IPS DF 4.7 (cell line): ENCODE results near the gene ATG16L2.
"Not testable (repeated sequence)": the region's sequence is repeated elsewhere in the genome, so short reads cannot be mapped to it uniquely, and the experiment has no call there.

Source experiments
- DNase-seq: peaks from one replicate; pipeline ENCODE4 v3.0.0-alpha.2; 2013; ENCODE audit warnings: low spot score; ENCODE audit errors: extremely low read depth

Gene ATG16L2

DNA sequence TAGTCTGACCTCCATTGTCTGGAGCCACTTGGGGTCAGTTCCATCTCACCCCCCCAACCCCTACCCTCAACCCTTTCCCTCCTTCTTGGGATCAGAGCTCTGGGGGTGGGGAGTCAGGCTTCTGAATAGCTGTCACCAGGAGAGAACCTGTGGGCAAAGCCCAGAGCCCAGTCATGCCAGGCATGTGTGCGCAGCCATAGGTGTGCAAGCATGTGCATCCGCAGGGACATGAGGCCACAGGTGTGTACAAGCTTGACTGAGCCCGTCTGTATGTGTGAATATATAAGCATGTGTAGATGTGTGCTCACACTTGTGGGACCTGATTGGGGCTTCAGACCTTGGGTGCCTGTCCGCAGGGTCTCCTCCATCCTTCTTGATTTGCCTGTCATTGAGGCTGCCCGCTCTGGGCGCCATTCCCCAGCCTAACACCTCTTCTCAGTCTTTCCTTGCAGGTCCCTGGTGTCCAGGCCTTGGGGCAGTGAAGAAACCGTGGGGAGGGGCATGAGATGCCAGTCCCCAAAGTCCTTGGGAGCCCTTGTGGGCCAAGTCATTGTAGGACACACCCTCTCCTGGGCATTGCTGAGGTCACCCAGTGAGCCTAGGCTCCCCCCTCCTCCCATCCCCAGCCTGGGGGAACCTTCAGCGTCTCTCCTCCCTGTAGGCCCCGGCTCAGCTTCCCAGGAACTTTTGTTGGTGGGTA lies 9.0 kb downstream of the ATG16L2 start:
- no peak for DNase-seq

DNA sequence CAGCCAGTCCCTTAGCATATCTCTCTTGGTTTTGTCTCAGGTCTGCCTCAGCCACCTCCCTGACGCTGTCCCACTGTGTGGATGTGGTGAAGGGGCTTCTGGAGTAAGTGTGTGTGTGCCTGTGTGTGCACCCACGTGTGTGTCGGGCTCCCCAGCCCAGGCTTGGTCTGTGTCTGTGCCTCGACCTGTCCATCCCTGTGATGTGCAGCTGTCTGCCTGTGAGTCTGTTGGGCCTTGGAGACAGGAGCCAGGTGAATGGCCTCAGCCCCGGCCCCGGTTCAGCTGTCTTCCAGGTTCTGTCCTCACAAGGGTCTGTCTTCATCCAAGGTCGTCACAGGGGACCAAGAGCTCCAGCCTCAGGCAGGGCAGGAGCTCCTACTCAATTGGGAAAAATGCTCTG lies 9.8 kb downstream of the ATG16L2 start:
- no peak for DNase-seq

DNA sequence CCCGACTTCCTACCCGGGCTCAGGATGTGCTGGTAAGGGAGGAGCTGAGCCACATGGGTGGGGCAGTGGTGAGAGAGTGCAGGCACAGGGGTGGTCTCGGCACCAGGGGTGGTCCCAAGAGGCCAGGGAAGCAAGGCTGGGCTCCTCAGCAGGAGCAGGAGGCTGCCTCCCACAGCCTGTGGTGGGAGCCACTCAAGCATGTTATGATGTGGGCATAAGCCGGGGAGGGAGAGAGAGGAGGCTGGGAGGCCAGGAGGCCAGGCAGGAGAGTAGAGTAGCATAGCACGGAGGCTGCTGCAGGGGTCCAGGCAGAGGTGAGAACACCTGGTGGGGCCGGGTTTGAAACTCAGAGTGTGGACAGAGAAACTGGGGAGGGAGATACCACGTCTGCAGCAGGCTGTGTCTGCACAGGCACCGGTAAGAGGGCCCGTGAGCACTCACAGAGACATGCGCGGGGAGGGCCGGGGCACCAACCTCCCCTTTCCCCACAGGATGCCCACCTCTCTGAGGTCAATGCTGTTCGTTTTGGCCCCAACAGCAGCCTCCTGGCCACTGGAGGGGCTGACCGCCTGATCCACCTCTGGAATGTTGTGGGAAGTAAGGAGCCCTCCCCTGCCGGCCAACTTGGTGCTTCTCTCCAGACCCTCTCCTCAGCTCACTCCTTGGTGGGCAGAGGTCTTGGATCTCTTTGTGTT lies 10.7 kb downstream of the ATG16L2 start:
- no peak for DNase-seq

DNA sequence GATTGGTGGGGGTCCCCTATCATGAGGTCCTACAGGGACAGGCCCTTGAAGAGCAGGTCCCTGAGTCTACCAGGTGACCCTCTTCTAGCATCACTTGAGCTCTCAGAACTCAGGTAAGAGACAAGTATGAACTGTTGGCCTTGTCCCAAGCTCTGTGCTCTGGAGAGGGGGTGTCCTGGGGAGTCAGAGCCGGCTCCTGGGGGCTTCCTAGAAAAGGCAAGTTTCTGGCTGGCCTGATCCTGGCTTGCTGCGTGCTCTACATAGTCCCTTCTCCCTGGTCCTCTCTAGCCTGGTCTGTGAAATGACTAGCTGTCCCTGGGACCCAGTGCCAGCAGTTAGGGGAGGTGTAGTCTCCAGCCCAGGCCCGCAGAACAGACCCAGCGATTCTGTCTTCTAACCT lies 11.4 kb downstream of the ATG16L2 start:
- no peak for DNase-seq

DNA sequence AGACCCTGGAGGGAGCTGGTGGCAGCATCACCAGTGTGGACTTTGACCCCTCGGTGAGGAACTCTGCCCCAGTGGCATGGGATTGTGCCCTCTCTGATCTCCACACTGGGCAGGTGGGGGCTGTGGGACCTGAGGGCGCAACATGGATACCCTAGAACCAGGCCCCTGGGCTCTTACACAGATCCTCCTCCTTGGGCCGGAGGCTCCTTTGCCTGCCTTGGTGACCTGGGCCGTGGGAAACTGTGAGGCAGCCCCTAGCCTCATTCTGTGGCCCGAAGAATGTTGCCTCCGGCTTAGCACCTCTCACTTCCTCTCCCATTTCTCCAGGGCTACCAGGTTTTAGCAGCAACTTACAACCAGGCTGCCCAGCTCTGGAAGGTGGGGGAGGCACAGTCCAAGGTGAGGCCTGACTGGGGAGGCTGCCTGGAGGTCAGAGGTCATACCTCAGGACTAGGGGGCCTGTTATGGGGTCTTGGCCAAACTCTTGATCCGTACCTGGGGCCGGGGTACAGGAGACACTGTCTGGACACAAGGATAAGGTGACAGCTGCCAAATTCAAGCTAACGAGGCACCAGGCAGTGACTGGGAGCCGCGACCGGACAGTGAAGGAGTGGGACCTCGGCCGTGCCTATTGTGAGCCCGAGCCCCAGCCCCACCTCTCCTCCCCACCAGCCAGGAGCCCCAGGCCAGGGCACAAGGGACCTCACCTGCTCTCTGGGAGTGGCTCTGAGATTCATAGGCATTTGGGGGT lies 12.2 kb downstream of the ATG16L2 start:
- no peak for DNase-seq

DNA sequence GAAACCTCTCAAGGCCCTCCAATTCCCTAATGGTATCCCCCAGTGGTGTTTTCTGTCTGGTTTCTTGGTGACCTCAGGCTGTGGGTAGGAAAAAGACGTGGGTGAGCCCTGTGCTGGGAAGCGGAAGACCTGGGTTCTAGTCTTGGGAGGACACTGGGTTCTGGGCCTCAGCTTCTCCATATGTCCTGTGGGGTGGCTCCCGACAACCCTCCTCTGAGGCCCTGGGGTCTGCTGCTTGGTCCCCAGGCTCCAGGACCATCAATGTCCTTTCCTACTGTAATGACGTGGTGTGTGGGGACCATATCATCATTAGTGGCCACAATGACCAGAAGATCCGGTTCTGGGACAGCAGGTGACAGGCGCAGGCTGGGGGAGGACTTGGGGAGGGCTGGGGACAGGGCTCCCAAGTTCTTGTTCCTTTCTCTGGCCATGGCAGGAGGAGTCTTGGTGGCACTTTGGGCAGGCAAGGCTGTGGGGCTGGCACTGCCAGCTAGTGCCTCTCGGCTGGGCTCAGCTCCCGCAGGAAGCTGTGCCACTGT lies 12.8 kb downstream of the ATG16L2 start:
- DNase-seq = no peak

DNA sequence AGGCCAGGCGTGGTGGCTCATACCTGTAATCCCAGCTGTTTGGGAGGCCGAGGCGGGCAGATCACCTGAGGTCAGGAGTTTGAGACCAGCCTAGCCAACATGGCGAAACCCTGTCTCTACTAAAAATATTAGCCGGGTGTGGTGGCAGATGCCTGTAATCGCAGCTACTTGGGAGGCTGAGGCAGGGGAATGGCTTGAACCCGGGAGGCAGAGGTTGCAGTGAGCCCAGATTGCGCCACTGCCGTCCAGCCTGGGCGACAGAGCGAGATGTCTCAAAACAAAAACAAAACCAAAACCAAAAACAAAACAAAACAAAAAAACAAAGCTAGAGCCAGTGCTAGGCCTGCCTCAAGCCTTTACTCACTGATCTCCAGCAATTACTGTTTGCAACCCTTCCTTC lies 13.4 kb downstream of the ATG16L2 start:
- not testable (repeated sequence) for DNase-seq

DNA sequence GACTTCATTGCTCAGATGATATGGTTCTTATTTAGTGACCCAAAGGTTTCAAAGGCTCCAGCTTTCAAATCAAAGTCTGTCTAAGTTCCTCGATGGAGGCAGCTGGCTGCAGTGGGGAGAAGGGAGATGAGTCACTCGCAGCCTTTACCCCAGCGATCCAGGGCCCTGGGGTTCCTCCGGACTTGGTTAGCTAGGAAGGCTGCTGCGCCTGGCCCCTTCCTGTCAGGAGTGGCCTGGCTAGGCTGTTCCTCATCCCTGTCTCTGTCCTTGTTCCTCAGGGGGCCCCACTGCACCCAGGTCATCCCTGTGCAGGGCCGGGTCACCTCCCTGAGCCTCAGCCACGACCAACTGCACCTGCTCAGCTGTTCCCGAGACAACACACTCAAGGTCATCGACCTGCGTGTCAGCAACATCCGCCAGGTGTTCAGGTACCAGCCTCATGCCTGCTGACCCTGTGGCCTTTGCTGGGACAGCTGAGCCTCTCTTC lies 13.9 kb downstream of the ATG16L2 start:
- DNase-seq = no peak

DNA sequence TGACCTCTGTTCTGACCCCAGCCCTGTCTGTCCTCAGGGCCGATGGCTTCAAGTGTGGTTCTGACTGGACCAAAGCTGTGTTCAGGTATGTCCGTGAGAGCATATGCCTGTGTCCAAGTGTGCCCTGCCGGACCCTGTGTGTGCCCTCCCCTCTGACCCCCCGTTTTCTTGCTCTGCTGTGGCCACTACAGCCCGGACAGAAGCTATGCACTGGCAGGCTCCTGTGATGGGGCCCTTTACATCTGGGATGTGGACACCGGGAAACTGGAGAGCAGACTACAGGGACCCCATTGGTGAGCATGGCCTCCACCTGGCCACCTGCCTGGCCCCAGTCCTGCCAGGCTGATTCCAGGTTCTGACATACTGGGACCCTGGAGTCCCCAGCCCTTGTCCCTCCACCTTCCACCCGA lies 14.5 kb downstream of the ATG16L2 start:
- DNase-seq = no peak

DNA sequence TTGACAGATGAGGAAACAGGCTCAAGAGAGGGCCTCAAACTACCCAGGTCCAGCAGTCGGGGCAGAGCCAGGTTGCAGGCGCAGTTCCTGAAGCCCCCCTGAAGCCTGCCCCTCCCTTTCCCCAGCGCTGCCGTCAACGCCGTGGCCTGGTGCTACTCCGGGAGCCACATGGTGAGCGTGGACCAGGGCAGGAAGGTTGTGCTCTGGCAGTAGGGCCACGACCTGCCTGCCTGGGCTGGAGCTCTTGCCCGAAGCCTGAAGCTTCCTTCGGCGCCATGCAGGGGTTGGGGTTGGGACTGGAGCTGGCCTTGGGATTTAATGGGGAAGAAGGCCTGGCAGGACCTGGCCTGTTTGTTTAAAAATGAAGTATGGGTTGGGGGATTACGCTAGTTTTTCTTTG lies 15.0 kb downstream of the ATG16L2 start:
- DNase-seq = no peak

DNA sequence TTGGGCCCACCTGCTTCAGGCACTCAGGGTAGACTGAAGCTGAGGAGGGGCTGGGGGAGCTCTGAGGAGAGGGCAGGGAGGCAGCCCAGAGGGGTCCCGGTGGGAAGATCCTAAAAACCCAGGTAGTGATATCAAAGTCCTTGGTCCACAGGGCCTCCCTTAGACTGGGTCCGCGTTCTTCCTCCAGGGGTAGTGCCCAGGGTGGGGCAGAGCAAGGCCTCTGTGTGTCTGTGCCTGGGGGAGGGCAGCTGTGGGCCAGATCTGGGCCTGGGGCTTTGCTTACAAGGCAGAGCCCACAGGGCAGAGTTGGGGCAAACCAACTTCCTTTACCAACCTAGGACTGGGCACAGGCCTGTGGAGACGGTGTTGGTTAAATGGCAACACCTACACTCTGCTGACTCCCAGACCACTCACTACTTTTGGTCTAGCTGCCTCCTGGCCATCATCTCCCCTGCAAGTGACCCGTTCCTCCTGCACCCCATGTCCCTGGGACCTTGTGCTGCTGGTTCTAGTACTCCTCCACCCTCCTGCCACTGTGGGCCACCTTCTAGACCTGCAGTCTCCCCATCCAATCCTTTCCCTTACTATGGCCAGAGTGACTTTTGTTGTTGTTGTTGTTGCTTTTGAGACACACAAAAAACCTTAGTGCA lies 15.8 kb downstream of the ATG16L2 start:
- DNase-seq = no peak

DNA sequence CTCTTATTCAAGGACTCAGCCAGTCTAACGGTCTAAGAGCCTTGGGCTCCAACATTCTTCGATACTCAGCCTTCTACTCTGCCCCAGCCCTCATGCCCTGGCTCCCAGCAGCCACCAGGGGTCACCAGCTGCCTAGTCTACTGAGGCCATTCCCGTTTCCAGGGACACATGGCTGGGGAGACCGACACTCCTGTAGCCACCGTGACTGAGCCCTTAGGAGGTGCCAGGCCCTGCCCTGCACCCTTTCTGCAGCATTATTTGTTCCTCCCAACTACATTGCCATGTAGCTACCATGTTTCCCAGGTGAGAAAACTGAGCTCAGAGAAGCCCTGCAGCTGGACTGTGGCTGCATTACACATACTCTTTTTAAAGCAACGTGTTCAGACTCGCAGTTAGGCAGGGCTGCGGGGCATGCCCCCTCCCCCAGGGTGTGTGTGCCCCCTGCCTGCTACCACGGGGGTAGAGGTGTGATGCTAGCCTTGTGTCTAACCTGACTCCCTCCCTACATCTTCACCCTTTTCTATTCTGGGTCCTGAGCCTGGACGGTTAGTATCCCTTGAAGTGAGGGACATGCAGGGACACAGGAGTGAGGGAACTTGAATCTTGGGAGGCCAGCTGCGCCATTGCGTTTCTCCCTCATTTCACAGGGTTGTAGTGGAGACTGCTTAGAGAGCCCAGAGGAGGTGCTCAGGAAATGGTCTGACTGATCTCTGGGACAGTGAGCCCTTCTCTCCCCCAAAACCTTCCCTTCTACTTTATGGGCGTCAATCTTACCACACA lies 17.5 kb downstream of the ATG16L2 start:
- DNase-seq = no peak

DNA sequence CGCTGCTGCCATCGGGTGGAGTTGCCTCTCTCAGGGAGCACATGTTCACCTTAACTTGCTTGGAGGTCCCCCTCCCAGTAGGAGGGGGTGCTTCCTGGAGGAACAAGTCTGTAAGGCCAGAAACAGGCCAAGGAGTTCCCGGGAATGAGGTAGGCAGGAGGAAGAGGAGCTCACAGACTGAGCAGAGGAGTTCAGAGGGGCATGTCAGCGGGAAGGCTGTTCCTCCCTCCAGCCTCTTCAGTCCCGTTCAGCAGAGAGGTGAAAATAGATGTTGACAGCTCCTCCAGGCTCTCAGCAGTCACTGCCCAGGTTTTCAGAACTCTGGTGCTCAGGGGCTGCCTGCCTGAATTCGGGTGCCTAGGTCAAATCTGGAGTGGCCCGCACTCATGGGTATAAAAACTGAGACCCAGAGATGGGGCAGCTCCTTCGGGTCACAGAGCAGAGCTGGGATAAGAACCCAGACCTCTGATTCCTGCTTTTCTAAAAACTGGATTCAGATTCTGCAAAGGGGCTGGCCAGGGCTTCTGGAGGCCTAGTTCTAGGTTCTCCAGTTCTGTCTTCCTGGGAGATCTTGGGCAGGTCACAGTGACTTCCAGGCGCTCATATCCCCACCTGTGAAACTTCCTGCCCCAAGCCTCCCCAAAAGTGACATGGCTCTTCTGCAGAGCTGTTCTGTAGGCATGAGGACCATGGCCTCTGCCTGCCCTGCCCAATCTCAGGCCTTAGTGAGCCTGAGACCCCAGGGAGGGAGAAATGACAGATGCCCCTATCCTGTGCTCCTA lies 18.3 kb downstream of the ATG16L2 start:
- no peak for DNase-seq

DNA sequence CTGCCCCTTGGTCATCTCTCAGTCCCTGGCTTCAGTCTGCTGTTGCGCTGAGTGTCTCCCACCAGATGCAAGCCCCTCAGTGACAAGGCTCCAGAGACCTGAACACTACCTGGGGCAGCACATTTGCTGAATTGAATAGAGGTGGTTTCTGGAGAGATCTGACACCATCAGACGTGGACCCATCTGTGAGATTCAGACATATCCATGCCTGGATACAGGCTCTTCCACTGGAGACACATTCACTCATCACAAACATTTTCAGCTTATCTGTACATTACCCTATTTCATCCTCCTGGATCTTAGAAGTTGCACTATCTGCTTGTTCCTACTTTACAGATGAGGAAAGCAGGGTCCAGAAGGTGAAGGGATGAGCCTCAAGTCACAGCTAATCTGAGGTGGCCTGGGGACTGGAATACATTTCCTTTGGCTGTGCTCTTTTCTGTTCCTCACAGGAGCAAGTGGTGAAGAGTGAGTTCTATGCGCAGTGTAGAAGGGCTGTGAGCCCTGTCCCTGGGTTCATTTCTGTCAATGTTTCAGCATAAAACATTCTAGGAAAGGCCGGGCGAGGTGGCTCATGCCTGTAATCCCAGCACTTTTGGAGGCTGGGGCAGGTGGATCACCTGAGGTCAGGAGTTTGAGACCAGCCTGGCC lies 19.0 kb downstream of the ATG16L2 start:
- DNase-seq = no peak

DNA sequence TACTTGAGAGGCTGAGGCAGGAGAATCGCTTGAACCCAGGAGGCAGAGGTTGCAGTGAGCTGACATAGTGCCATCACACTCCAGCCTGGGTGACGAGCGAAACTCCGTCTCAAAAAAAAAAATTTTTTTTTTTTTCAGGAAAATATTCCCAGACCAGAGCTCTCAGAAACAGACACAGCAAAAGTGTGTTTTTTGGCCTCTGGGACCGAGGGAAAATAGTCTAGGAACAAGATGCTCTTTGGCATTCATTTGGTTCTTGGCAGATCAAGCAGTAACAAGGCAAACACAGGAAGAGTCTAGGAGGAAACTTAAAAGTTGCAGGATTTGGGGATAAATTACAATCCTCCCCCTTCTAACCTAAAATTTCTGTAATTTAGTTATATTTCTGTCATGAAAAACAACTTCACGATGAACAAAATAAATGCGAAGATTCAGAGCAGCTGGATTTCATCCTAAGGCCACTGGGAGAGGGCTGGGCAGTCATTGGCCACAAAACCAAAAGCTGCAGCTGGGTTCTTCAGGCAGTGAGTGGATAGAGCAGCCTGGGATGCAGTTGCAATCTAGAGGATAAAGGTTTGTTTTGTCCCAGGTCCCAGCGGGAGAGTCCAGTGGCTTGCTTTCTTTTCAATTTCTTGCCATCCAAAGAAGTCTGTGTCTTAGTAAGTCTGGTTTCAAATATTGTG lies 19.7 kb downstream of the ATG16L2 start:
- DNase-seq = no peak

DNA sequence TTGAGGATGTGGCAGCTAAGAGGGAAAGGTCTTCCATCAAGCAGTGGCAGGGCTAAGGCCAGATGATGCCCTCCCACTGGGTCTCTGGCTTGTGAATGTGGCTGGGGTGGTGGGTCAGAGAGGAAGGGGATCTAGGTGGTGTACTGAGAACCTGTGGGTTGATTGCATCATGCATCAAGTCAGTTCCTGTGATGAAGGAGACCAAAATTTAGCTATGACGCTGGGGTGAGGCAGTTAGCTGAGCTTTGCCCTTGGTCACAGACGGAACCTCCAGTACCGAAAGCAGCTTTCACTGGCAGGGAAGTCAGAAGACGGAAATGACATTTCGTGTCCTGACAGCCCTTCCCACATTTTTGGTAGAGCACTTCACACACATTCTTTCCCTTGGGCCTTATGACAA lies 20.7 kb downstream of the ATG16L2 start:
- no peak for DNase-seq

DNA sequence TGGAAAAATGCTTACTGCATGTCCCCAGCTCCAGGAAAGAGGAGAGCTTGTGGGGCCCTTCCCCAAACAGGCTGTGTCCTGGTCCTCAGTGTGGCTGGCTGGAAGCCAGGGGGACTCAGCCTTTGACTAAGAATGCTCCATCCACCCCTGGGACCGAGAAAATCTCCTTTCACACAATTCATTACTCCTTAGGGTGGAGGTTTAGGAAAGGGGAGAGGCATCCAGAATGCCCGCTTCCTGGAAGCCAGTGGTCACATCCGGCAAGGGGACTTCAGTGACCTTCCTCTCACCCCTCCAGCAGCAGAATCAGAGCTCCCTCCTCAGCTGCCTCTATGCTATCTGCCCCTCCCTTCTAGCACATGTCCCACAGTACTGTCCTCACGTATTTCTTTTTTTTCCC lies 21.9 kb downstream of the ATG16L2 start:
- DNase-seq = no peak

DNA sequence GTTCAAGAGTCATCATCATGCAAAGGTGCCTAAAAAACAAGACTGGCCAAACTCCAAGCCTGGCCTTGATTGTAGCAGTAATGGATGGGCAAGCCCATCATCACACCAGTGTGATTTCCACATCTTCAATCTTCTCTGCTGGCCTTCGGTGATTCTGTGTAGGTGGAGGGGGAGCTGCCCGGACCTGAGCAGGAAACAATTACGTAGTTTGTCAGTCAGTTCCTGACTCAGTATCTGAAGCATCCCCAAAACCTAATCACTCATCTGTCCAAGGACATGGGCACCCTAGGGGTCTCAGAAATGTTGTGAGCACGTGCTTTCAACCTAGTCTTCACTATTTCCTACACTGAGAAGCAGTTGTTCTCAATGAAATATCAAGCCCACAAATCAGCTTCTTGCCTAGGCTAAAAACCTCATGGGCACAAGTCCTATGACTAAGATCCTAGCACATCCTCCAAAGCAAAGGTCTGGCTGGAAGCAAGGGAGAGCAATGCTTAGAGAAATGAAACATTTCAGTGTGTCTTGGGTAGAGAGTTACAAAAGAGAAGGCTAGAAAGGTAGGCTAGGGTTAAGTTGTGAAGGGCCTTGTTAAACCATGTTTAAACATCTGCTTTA lies 24.6 kb downstream of the ATG16L2 start:
- DNase-seq = no peak
